Ectodermal cell (in vitro differentiated cells): ENCODE results near the gene TMEM121B.
"Not testable (repeated sequence)": the region's sequence is repeated elsewhere in the genome, so short reads cannot be mapped to it uniquely, and the experiment has no call there.

Source experiments
- H3K27ac ChIP-seq: 2 replicates; pipeline ENCODE4 v1.7.0; 2013; ENCODE audit warnings: mild to moderate bottlenecking, low read depth, low read length; ENCODE audit not compliant: insufficient read depth, poor library complexity, severe bottlenecking
- H3K27me3 ChIP-seq: 2 replicates; pipeline ENCODE4 v1.7.0; 2013; ENCODE audit warnings: mild to moderate bottlenecking, low read length; ENCODE audit not compliant: insufficient read depth, control insufficient read depth, poor library complexity, severe bottlenecking
- H3K36me3 ChIP-seq: one replicate; pipeline ENCODE4 v1.7.0; 2013; ENCODE audit warnings: low read length; ENCODE audit not compliant: control insufficient read depth, insufficient read depth
- H3K4me1 ChIP-seq: one replicate; pipeline ENCODE4 v1.7.0; 2013; ENCODE audit warnings: low read length; ENCODE audit not compliant: control insufficient read depth, insufficient read depth
- H3K4me3 ChIP-seq: 2 replicates; pipeline ENCODE4 v1.7.0; 2013; ENCODE audit warnings: low read depth, low read length, control low read depth; ENCODE audit not compliant: insufficient read depth
- H3K9me3 ChIP-seq: 2 replicates; pipeline ENCODE4 v1.7.0; 2013; ENCODE audit warnings: mild to moderate bottlenecking, low read length, moderate library complexity; ENCODE audit not compliant: control insufficient read depth
- WGBS, 2 experiments: methylation state at CpG; one replicate each; pipeline ENCODE4 v1.1.7; 2013; ENCODE audit warnings: missing lambda C conversion rate in 2 of 2; 5-methylcytosine and 5-hydroxymethylcytosine counted together

Gene TMEM121B

GRCh38 chr22:17155941-17156340 is 34.8 kb upstream of the TMEM121B start:
- no peaks in the 10 kb centered on the region for H3K4me1 ChIP-seq
- no peaks in the 10 kb centered on the region for H3K9me3 ChIP-seq
- no peaks in the 10 kb centered on the region for H3K36me3 ChIP-seq
- no peak overlapping the region for H3K27ac ChIP-seq
- WGBS, 2 experiments: 93 to 96% methylated on average over 2 to 3 of the region's 3 CpGs
- H3K4me3 ChIP-seq: no peak overlapping the region
- no peaks in the 10 kb centered on the region for H3K27me3 ChIP-seq

GRCh38 chr22:17152971-17153370 is 31.8 kb upstream of the TMEM121B start:
- Histone ChIP-seq H3K36me3 (no peaks in the 10 kb centered on the region), H3K27me3 (no peaks in the 10 kb centered on the region), H3K4me1 (no peaks in the 10 kb centered on the region), H3K4me3 (no peak overlapping the region), H3K27ac (no peak overlapping the region), H3K9me3 (no peaks in the 10 kb centered on the region)
- 89 to 94% methylated on average over 3 of the region's 3 CpGs for WGBS, 2 experiments

GRCh38 chr22:17152340-17152739 is 31.2 kb upstream of the TMEM121B start:
- Histone ChIP-seq H3K27me3 (no peaks in the 10 kb centered on the region), H3K4me3 (no peak overlapping the region), H3K36me3 (peaks cover 6% of the 10 kb centered on the region), H3K27ac (no peak overlapping the region), H3K9me3 (no peaks in the 10 kb centered on the region), H3K4me1 (no peaks in the 10 kb centered on the region)
- 93 to 97% methylated on average over 6 of the region's 6 CpGs for WGBS, 2 experiments

GRCh38 chr22:17149076-17149815 is 28.1 kb upstream of the TMEM121B start:
- H3K27me3 ChIP-seq: no peaks in the 10 kb centered on the region
- 96 to 97% methylated on average over 9 of the region's 9 CpGs for WGBS, 2 experiments
- no peak overlapping the region for H3K4me3 ChIP-seq
- H3K27ac ChIP-seq: no peak overlapping the region
- no peaks in the 10 kb centered on the region for H3K4me1 ChIP-seq
- peaks cover 6% of the 10 kb centered on the region for H3K36me3 ChIP-seq
- H3K9me3 ChIP-seq: no peaks in the 10 kb centered on the region

GRCh38 chr22:17147458-17147857 is 26.3 kb upstream of the TMEM121B start:
- H3K9me3 ChIP-seq, H3K4me1 ChIP-seq, H3K4me3 ChIP-seq, H3K27ac ChIP-seq, H3K27me3 ChIP-seq: not testable (repeated sequence)
- peaks cover 13% of the 10 kb centered on the region for H3K36me3 ChIP-seq
- 95% methylated on average over 30 of the region's 30 CpGs for WGBS, 2 experiments

DNA sequence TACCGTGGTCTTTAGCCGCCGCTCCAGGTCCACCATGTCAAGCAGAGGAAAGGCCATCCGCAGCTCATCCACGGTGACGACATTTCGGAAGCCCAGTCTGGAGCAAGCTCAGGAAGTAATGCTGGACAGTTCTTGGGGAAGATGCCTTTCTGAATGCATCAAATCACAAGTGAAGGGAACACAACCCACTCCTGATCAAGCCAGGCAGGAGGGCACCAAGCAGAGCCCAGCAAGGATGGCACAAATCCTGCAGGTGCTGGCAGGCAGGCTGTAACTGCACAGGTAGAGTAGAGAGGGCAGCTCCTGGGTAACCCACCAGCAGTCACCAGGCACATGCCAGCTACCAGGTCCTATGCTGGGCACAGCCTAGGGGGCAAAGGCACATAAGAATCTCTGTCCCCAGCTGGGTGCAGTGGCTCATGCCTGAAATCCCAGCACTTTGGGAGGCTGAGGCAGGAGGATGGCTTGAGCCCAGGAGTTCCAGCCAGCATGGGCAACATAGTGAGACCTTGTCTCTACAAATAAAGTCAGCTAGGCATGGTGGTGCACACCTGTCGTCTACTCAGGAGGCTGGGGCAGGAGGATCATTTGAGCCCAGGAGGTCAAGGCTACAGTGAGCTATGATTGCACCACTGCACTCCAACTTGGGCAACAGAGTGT is 24.0 kb upstream of the TMEM121B start:
- Histone ChIP-seq H3K36me3 (peaks cover 16% of the 10 kb centered on the region), H3K4me1 (no peaks in the 10 kb centered on the region), H3K27me3 (no peaks in the 10 kb centered on the region), H3K9me3 (no peaks in the 10 kb centered on the region), H3K4me3 (no peak overlapping the region), H3K27ac (no peak overlapping the region)
- WGBS, 2 experiments: 84 to 85% methylated on average over 8 of the region's 8 CpGs

- Histone ChIP-seq H3K27me3 (no peaks in the 10 kb centered on the region), H3K27ac (no peak overlapping the region), H3K36me3 (peaks cover 16% of the 10 kb centered on the region), H3K4me3 (no peak overlapping the region), H3K4me1 (no peaks in the 10 kb centered on the region), H3K9me3 (no peaks in the 10 kb centered on the region)
- WGBS, 2 experiments: 94 to 95% methylated on average over 8 of the region's 8 CpGs
Measured at GRCh38 chr22:17143826-17144225, 22.7 kb upstream of the TMEM121B start.

DNA sequence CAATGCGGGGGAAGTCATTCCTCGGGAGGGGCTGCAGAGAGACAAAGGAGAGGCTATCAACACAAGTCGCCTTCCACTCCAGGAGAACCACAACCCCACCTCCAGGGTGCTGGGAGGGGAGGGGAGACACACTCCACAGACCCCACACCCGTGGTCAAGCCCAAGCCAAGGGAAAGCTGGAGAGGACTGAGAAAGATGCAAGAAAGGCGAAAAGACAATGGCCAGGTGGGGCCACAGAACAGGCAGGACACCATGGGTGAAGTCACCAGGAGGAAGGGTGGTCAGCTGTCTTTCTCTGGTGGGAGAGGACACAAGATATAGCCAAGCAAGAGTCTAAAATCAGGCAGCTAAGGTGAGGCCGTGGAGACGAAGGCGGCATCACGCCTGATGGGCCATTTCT is 21.9 kb upstream of the TMEM121B start:
- H3K27ac ChIP-seq: no peak overlapping the region
- H3K4me1 ChIP-seq: no peaks in the 10 kb centered on the region
- no peak overlapping the region for H3K4me3 ChIP-seq
- no peaks in the 10 kb centered on the region for H3K9me3 ChIP-seq
- peaks cover 16% of the 10 kb centered on the region for H3K36me3 ChIP-seq
- no peaks in the 10 kb centered on the region for H3K27me3 ChIP-seq
- WGBS, 2 experiments: 91 to 96% methylated on average over 9 of the region's 9 CpGs

GRCh38 chr22:17140826-17141766 is 19.9 kb upstream of the TMEM121B start:
- no peak overlapping the region for H3K27ac ChIP-seq
- H3K4me1 ChIP-seq: no peaks in the 10 kb centered on the region
- WGBS, 2 experiments: 94 to 95% methylated on average over 9 of the region's 9 CpGs
- H3K27me3 ChIP-seq: no peaks in the 10 kb centered on the region
- no peak overlapping the region for H3K4me3 ChIP-seq
- peaks cover 10% of the 10 kb centered on the region for H3K36me3 ChIP-seq
- H3K9me3 ChIP-seq: no peaks in the 10 kb centered on the region

- Histone ChIP-seq H3K36me3 (peaks cover 10% of the 10 kb centered on the region), H3K27ac (no peak overlapping the region), H3K4me1 (no peaks in the 10 kb centered on the region), H3K27me3 (no peaks in the 10 kb centered on the region), H3K4me3 (no peak overlapping the region), H3K9me3 (no peaks in the 10 kb centered on the region)
- 92 to 94% methylated on average over 8 of the region's 8 CpGs for WGBS, 2 experiments
Measured at GRCh38 chr22:17140022-17140421, 18.9 kb upstream of the TMEM121B start.
